Measurements from ENCODE around the gene UNC119B.

- no peak for TF ChIP-seq POLR2A (IDR thresholded peaks at IDR 0.05)
- TF ChIP-seq CTCF (IDR thresholded peaks at IDR 0.05 in 4 of 5, conservative IDR thresholded peaks at IDR 0.05 in 1 of 5), result no peak
Observed at GRCh38 chr12:120726510-120726793, 16.2 kb downstream of the UNC119B start.
